CD4-positive, alpha-beta T cell treated with Interleukin-12 subunit alpha and Interleukin-12 subunit beta, for 1 hour (primary cell): ENCODE results near the gene NRP1.

Experiments
- DNase-seq: peaks from one replicate; pipeline ENCODE4 v3.0.0-alpha.2; 2020

The NRP1 gene

DNA sequence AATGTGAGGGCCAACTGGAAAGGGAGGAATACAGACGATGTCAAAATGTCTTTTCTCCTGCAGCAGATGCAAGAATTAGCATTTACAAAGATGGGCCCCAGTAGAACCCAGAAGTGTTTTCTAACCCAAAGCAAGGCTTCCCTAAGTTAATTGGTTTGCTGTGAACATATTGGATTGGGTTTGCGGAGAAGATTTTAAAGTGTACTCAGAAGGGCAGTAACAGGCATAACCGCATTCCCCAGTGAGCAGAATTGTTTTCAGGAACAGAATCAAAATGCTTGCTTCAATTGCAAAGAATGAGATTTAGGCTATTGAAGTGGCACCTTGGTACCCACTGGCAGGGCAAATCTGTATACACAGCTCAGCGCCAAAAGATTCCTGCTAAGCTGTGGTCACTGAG lies 78.0 kb downstream of the NRP1 start:
- no peak for DNase-seq

DNA sequence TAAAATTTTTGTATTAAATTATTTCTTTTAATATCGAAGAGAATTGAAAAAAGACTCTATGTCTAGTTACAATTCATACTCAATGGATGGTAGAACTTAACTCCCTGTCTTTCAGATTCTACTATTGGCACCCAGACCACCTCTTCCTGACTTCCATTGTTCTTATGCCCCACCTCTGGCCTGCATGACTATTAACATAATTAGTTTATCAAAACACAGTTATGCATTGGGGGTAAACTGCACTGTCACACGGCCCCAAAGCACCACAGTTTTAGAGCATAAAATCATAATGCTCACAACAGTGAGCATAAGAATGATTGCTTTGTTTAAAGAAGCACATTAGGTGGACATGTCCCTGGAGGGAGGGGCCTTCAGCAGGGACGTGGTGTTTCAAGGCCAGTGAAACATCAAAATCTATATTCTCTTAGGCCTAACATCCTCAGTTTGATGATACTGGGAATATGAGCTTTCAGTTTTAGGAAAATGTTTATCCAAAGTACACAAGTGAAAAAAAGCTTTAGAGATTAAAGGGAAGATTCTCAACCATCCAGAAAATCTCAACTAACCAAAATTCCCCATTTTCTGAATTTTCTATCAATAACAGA lies 79.8 kb downstream of the NRP1 start:
- DNase-seq = no peak

DNA sequence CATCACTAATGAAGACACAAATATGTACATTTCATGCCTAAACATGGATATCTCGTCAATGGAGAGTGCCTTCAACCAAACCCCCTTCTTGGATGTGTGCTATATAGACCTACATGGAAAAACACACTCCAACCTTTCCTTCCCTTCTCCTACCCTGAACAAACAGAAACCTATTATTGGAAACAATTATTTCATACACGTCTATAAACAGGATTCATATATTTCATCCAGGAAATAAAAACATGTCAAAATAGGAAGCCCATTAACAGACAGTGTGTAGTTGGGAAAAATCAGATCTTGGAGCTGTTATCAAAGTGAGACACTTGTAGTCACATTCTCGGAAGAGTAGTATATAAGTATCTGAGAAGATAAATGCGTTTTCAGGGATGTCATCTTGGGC lies 81.1 kb downstream of the NRP1 start:
- DNase-seq = no peak

DNA sequence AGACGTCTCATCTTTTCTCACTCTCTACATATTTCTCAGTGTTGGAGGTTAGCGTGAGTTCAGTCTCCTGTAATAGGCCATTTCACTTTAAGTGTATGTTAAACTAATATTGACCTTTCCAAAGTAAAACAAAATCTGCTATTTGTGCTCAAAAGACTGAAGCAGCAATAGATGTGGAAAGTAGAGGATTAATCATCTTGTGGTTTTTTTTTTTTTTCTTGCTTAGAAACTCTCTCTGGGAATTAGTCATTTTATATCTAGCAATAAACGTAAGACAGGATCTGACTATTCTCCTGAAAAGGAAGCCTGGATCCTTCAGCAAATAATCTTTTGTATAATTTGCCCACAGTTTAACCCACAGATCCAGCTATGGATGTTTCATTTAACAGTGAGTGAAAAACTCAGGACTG lies 81.7 kb downstream of the NRP1 start:
- DNase-seq = no peak

DNA sequence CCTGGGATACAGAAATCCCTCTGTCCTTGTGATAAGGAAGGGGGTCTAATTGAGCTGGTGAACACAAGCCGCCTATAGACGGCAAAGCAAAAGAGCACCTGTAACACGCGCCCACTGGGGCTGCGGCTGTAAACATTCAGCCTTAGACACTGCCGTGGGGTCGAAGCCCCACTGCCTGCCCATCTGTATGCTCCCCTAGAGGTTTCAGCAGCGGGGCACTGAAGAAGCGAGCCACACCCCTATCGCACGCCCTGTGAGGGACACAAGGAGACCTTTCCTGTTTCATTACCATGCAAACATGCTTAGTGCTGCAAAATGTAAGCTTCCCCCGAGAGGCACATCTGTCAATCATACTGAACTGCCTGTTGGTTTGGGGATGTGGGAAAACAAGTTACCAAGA lies 82.1 kb downstream of the NRP1 start:
- DNase-seq = no peak

DNA sequence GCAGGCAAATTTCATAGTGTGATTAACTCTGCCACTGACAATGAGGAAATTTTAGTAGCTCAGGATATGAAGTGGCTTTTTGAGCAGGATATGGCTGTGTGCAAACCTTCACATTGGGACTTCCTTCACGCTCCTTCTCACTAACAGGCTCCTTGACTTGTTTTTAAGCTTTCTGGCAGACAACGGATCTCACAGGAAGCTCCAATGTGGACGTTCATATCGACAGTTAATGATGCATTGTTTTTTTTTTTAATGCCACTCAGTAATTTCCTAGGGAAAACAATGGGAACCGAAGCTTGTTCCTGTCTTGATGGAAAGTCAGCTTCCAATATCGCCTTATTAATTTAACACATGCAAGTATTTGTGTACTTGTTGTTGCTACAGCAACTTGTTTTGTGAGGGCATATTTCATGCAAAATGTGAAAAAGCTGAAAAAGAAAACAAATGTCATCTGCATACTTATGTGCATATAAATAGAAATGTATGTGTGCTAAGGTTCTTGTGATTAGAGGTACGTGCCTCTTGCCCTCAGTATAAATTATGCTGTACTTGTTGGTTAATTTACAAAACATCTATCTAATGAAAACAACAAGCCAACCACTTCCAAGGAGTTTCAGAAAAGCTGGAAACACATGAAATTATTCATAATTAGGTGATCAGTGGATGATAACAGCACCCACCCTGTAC lies 84.7 kb downstream of the NRP1 start:
- no peak for DNase-seq

DNA sequence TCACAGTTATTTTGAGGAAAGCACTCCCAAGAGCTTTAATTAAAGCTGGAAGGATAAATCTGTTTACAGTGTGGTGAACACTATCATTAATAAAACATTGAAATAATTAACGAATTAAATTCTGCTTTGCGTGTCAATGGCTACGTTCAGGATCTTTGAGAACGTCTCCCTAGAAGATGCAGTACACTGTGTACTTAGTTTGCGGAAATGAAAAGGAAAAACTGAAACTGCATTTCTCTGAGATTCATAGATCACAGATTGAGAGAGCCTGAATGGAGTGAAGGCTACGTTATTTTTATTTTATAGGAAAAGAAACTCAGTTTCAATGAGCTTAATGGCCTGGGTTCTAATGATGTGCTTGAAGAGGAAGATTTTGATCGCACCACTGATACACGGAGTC lies 85.3 kb downstream of the NRP1 start:
- no peak for DNase-seq

DNA sequence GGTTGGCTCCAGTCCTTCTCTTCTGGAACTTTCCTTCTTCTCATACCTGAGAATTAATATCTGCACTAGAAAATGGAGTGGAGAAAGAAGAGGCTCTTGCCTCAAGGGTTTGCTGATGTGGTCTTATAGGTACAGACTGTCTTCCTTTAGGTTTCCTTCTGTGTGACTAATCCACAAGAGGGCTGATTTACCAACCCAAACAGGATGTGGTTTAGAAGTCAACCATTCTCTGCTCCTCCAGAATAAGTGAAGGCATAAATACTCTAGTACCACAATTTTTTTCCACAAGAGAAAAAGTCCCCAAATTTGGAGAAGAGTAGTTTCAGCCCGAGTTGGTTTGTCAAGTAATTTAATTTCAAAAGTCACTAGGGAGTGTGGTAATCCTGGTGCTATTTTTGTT lies 85.8 kb downstream of the NRP1 start:
- DNase-seq = peak; percentile 67

DNA sequence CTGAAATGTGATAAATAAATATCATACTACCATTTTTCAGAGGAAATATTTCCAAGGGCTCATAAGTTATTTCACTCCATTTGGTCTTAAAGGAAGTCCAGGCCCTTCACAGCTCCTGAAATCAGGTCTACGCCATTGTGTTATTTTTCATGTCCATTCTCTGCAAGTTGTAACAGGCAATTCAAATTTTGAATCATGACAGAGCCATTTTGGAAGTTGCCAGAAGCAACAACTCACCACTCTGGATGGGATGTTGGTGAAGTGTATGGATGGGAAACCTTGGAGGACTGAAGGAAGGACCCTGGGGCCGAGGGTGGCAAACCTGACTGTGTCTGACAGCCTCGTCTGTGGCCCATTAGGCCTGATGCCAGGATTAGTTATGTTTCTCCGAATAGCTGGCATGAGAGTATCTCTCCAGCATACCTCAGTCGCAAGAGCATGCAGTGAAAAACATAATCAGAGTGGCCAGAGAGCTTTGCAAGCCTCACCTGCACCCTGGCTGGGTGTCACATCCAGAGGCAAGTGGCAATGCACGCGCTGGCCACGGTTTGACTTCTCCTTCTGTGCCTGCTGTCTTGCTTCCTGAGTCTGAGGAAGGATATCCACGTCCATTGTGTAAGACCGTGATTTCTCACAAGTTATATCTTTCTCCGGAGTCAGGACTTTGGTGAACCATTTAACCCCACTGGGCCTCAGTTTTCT lies 87.1 kb downstream of the NRP1 start:
- no peak for DNase-seq

DNA sequence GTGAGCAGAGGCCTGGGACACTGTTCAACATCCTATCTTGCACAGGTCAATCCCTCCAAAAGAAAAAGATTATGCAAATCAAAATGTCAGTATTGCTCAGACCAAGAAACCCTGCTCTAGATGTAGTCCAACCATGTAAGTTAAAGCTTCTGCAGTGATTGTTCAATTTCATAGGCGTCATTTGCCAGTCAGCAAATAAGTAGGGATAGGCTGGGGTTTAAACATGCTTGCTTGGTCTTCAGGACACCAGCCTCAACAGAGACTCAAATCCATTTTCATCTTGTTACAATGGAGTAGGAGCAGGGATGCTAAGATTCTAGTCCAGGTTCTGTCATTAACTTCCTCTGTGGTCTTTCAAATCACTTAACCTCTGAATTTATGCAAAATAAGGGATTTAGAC lies 89.1 kb downstream of the NRP1 start:
- no peak for DNase-seq

DNA sequence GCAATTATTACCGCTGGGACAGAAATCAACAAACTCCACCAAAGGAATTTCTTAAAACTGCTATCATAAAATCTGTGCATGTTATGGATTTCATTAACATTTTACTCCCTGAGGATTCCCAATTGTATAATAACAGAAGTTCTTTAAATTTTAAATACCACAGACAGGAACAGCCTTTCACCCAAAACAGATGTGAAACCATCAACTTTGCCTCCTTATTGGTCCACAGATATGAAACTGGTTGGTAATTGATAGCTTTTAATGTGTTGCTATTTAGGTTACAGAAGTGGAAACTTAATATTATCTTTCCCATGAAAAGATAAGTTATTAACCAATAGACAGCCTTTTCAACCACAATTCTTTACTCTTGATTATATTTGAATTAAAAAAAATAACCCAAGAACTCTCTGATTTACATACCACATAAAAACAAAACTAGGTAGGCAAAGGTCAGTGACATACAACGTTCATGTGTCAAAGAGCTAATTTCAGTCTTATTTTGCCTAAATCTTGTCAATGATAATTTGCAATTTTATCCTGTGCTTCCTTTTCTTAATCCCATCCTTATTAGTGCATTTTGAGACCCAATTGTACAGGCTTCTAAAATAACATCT lies 90.0 kb downstream of the NRP1 start:
- DNase-seq = no peak

DNA sequence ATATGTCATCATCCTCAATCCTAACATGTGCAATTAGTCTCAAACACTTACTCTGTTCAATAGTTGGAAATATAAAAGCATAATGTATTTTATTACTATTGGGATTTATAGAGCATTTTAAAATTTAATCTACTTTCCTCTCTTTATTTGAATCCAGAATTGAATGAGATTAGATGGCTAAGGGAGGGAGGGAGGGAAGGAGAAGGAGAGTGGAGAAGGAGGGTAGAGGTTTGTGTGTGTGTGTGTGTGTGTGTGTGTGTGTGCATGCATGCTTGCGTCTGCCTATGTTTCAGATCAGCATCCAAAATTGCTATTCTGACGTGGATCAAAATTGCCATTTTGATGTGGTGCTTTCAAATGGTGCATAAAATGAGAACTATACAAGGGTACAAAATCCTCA lies 90.8 kb downstream of the NRP1 start:
- DNase-seq = no peak

DNA sequence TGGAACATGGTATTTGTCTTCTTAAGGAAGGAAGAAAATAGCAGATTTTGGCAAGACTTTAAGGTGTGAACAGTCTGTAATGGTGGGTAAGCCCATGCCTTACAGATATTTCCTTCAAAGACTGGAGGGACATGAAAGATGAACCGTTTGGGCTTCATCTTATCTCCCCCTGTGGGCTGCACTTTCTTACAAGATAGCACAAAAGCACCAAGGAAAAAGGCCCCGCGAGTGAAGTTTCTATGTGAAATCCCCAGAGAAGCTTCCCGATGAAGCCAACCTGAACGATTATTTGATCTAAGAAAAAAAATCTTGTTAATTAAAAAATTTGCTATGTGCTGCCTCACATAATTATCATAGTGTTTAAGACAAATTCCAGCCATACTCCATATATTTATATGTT lies 91.5 kb downstream of the NRP1 start:
- DNase-seq = no peak

DNA sequence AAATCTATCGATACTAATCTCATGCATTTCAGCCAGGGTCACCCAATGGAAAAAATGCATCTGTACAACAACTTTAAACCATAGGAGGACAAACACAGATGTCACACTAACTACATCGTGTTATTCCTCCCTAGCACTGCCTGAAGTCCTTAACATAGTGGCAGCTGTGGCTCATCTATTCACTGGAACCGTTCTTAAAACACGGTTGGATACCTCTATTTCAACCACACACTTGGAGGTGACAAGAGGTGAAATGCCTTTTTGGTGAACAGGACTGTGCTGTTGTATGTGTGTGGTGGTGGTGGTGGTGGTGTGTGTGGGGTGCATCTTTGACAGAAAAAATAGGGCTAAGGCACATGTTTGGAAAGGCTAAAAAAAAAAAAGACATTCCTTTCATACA lies 93.1 kb downstream of the NRP1 start:
- no peak for DNase-seq

DNA sequence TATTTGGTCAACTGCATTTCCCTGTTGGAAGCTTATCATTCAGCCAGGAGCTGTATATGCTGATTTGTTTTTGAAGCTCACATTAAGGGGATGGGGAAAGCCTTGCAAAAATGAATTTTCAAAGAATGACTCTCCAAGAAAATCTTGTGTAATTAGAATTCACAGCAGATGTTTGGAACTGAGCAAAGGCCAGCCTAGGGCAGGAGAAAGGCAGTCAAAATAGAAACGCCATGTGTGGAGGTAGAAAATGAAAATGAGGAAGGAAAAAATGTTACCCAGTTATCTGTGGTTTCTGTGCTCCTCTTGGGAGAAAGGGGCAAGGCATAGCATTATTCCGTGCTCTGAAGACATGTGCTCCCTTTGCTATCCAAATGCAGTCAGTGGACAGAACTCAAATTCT lies 93.5 kb downstream of the NRP1 start:
- DNase-seq = no peak

DNA sequence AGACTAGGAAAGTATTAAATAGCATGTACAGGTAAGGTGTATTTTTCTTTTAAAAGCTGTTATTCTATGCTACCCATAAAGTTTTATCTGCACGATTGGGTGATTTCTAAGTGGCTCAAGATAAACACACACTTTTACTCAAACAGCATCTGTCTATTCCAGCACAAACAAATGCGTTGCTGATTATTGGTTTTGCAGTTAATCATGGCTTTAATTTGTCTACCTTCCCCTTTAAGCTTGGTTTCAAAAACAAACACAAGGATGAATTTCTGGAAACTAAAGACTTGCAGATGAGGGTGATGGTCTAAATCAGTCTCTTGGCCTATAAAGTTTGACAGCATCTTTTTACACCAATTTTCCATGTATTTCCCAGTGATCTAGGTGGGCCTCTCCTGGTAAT lies 94.2 kb downstream of the NRP1 start:
- no peak for DNase-seq

DNA sequence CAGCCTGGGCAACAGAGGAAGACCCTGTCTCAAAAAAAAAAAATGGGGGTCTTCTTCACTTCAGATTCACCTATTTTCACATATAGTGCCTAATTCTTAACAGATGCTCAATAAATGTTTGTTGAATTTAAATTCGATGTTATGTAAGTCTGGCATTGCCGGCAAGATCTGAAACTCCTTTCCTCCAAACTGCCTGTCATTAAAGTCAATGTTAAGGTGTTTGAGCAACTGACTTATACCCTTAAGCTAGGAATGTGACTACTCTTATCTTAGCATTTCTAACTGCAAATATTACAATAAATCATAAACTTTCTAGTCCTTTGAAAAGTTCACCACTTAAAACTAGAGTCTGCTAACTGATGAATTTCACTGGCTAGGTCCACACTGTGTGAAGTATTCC lies 95.2 kb downstream of the NRP1 start:
- DNase-seq = no peak

DNA sequence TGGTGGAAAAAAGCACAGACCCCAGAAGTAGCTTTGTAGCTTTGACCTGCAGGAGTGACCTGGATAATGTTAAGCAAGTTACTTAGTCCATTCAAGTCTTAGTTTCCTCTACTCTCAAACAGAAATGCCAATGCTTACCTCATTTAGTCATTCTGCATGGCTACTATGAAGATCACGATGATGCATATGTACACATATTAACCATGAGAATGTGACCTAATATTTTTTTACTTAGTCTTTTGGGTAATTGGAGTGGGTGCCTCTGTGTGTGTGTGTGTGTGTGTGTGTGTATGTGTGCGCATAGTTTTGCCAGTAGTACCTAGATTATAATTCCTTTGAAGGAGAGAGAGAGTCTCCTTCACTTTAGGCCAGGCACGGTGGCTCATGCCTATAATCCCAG lies 95.8 kb downstream of the NRP1 start:
- DNase-seq = no peak

DNA sequence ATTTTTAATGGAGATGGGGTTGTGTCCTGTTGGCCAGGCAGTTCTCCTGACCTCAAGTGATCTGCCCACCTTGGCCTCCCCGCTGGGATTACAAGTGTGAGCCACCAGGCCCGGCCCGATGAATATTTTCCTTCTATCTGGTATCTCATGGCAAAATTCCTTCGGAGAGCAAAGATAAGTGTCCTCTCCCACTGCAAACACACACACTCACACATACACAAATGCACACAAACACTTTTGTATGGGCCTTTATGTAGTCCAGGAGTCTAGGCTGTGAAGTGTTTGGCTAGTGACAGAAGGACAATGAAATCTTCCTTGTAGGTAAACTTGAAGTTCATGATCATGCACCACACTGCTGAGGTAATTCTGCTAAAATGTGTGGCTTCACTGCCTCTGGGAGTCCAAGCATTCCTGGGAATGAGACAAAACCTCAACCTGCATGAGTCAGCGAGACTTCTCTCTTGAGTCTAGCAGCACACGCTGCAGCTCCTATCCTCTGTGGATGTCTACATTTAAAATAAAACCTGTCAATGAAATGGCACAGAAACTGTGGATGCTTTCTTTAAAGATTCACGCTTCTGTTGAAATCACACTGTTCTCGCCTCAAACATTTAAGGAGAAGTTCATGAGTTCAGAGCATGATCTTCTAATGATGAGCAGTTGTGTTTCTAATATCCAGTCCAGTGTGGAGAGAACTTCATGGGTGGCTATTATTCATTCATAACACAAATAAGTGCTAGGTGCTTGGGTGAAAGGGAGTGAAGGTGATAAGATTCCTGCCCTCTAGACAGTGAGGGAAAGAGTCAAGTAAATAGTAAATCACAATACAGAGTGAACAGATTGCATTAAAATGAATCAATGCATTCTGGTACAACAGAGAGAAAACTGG lies 96.5 kb downstream of the NRP1 start:
- DNase-seq = no peak

DNA sequence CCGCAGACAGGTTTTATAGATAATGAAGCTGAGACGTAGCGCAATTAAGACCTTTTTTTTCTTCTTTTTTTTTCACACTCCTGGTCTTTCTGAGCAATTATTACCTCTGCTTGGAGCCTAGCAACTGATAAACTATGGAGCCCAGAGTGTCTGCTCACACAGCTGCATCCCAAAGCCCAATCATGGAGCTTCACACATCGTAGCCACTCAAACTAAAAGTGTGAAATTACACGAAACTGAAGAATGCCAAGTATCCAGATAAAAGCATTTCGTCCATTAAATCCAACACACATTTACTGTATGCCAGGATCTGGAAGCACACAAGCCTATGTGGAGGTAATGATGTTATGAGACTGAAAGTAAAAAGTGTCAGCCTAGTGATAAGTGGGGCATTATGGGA lies 97.6 kb downstream of the NRP1 start:
- no peak for DNase-seq

DNA sequence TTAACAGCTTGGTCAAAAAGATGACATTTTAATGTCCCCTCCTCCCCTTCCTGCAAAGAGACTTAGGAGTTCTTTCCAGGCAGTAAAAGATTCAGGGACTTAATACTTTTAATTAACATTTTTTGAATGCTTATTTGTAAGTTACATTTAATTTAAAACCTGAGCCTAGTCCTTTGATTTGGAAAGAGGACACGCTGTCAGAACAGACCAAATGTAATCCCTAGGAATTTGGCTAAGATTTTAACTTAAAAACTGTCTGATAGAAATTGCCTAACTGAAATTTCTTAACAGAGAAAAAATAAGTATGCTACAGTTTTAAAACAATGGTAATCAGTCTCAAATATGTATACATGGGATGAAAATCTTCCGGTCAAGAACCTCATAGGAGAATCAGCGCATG lies 98.5 kb downstream of the NRP1 start:
- no peak for DNase-seq

DNA sequence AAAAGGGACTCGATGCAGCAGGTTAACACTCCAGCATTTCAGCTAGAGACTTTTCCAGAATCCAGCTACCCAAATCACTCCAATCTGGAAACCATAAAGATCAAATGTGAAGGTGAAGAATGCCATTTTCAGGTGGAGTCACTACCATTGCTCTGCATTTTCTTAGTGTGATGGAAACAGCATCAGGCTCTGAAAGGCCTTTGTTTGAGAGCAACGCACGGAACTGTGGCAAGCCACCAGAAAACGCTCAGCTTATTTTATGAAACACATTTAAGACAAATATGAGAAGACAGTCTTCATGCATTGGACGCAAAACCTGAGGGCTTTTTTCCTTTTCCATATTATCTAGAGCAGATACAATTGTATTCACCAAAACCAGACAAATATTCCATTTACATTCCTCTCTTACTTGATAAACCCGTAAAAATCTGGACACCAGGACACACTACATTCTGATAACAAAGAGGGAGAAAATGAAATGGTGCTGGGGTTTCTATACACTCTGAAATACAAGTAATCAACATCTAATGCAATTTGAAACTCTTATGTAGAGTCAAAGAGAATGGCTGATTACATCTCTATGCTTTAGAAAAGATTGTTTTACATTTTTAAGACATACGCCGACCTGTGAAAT lies 99.1 kb downstream of the NRP1 start:
- no peak for DNase-seq

DNA sequence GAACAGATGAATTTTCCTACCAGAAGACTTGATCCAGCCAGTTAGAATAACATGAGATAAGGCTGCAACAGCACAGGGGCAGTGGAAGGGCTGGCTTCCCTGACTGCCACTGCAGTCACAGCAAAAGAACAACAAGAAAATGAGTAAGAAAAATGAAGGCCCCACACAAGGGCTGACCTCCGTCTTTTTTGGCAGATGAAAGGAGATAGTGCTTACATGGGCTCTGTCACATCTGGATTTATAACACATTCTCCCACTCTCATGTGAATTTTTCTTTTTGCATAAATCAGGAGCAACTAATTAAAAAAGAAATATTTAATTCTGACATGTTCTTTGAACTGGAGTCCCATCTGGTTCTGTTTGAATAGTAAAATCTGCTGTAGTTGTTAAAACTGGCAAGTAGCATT lies 99.6 kb downstream of the NRP1 start:
- no peak for DNase-seq
